Panc1 (cell line): ENCODE measurements around the gene ALKBH7. TPM values are rescaled to one million over a fixed set of nuclear protein-coding genes. Genes with fewer than 3 reads are reported as not detected.

Experiments used
- ATAC-seq: fragments of 200-7000 bp; cut with Tn5 transposase; 2 replicates; pipeline ENCODE4 v1.9.1; 2020; ENCODE audit warnings: mild to moderate bottlenecking, moderate library complexity
- BruUV-seq: library from RNA; stranded (reverse); fragments of 400-500 nt; replicated peaks from 2 replicates; lab custom pipeline; 2021; lab: Mats Ljungman, UMichigan
- CTCF ChIA-PET: fragments of 300-600 bp; sonication (Branson Sonifier 250); formaldehyde crosslinking; loops from one replicate; lab custom pipeline; 2022; ENCODE audit warnings: antibody characterized with exemption; lab: Charles Lee
- POLR2A ChIA-PET: fragments of 300-600 bp; sonication (Branson Sonifier 250); formaldehyde crosslinking; loops from one replicate; lab custom pipeline; 2022; ENCODE audit warnings: antibody characterized with exemption; lab: Charles Lee
- DNase-seq: peaks from one replicate; pipeline ENCODE4 v3.0.0-alpha.2; 2010; ENCODE audit warnings: low read depth, low spot score
- H3K27ac ChIP-seq: 2 replicates; pipeline ENCODE4 v1.5.1; 2011; ENCODE audit warnings: mild to moderate bottlenecking, low read length, inconsistent platforms
- H3K27me3 ChIP-seq: fragments of 200-500 bp; sonication (Bioruptor generic); 2 replicates; pipeline ENCODE4 v1.6.0; 2014; ENCODE audit warnings: low read length, inconsistent platforms; ENCODE audit not compliant: control insufficient read depth, insufficient read depth
- H3K36me3 ChIP-seq: fragments of 200-500 bp; sonication (Bioruptor generic); 2 replicates; pipeline ENCODE4 v1.5.1; 2014; ENCODE audit warnings: inconsistent platforms, mild to moderate bottlenecking, low read length, moderate library complexity; ENCODE audit not compliant: control insufficient read depth, insufficient read depth
- H3K4me1 ChIP-seq: 2 replicates; pipeline ENCODE4 v1.5.1; 2011; ENCODE audit warnings: inconsistent platforms, mild to moderate bottlenecking, low read length, moderate library complexity; ENCODE audit not compliant: control insufficient read depth, insufficient read depth
- H3K4me3 ChIP-seq, 2 experiments: 2 replicates each; pipeline ENCODE4 v1.5.1; 2011 to 2012; ENCODE audit warnings: low read depth in 2 of 2, low read length in 2 of 2, mild to moderate bottlenecking in 2 of 2, inconsistent platforms in 1 of 2, moderate library complexity in 1 of 2
- H3K9me3 ChIP-seq: fragments of 200-500 bp; sonication (Bioruptor generic); 2 replicates; pipeline ENCODE4 v1.5.1; 2014; ENCODE audit warnings: low read depth, mild to moderate bottlenecking, inconsistent platforms, low read length, moderate library complexity; ENCODE audit not compliant: control insufficient read depth, insufficient read depth
- CTCF ChIP-seq: fragments of 450-650 bp; IDR thresholded peaks from 2 replicates; pipeline ENCODE4 v1.5.1; 2017; ENCODE audit warnings: mild to moderate bottlenecking
- POLR2AphosphoS5 ChIP-seq: IDR thresholded peaks from 2 replicates; pipeline ENCODE4 v1.6.1; 2012; ENCODE audit warnings: mild to moderate bottlenecking, low read depth, low read length, moderate library complexity
- REST ChIP-seq, 2 experiments: IDR thresholded peaks; 2 replicates each; pipeline ENCODE4 v1.6.1; 2011 to 2012; ENCODE audit warnings: low read depth in 2 of 2, control low read depth in 1 of 2, low read length in 1 of 2, mild to moderate bottlenecking in 1 of 2, moderate library complexity in 1 of 2; ENCODE audit not compliant: insufficient read depth in 1 of 2
- SIN3A ChIP-seq: IDR thresholded peaks from 2 replicates; pipeline ENCODE4 v1.6.1; 2012; ENCODE audit warnings: low read depth, mild to moderate bottlenecking, low read length, moderate library complexity, borderline replicate concordance; ENCODE audit not compliant: insufficient read depth
- TCF7L2 ChIP-seq: IDR thresholded peaks from 2 replicates; pipeline ENCODE4 v1.6.1; 2011; ENCODE audit warnings: mild to moderate bottlenecking, low read depth, low read length, inconsistent platforms
- in situ Hi-C: cut with HindIII; loops from 2 replicates; pipeline ENCODE4 v1.10.0; 2016; ENCODE audit warnings: low sequenced_read_pairs, low pct_unique_long_range_greater_than_20kb
- intact Hi-C: fragments of 100-400 bp; cut with micrococcal nuclease; formaldehyde crosslinking; loops from one replicate; pipeline ENCODE4 v1.10.0; 2022; ENCODE audit not compliant: unreplicated experiment
- total RNA-seq: library from RNA; stranded (reverse); gene quantifications from one replicate; pipeline ENCODE4 v1.2.1, GENCODE V29; 2021; ENCODE audit not compliant: unreplicated experiment

ALKBH7 gene
- total RNA-seq, 1 experiment from 2014 or later, result 65.0 TPM

DNA sequence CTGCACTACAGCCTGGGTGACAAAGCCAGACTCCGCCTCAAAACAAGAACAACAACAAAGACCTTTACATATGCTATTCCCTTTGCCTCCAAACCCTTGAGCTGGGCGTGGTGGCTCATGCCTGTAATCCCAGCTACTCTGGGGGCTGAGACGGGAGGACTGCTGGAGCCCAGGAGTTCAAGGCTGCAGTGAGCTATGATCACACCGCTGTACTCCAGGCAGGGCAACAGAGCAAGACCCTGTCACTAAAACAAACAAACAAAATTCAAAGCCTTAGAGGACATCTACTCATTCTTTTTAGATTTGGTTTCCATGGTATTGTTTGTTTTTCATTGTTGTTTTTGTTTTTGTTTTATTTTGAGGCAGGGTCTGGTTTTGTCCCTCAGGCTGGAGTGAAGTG is 47.0 kb upstream of the ALKBH7 start:
- H3K9me3 ChIP-seq, result no peaks in the 10 kb centered on the region
- no peaks in the 10 kb centered on the region for H3K36me3 ChIP-seq
- H3K4me3 ChIP-seq, result no peak overlapping the region
- DNase-seq, result no peak
- no peak for TF ChIP-seq POLR2AphosphoS5
- no peak for TF ChIP-seq REST (IDR thresholded peaks at IDR 0.05; ENCODE audit: insufficient read depth in 1 of 2, low read depth in 2 of 2, low read length in 1 of 2)
- TF ChIP-seq CTCF, result no peak
- no peak for TF ChIP-seq TCF7L2
- no peak for TF ChIP-seq SIN3A
- BruUV-seq, result no TSS peak
- in situ Hi-C loops, result no loop called here
- intact Hi-C loops, result no loop called here
- ChIA-PET CTCF (no interaction called here), POLR2A (no interaction called here)
- H3K27me3 ChIP-seq, result peaks cover 5% of the 10 kb centered on the region; the same call in 1 of the 2 replicates
- ATAC-seq, result no peak
- no peaks in the 10 kb centered on the region for H3K4me1 ChIP-seq
- H3K27ac ChIP-seq, result no peak overlapping the region

GRCh38 chr19:6326815-6327214 is 45.8 kb upstream of the ALKBH7 start:
- no TSS peak for BruUV-seq
- no peak overlapping the region for H3K4me3 ChIP-seq
- no peaks in the 10 kb centered on the region for H3K9me3 ChIP-seq
- ChIA-PET CTCF (no interaction called here), POLR2A (no interaction called here)
- TF ChIP-seq POLR2AphosphoS5 (no peak), CTCF (no peak), TCF7L2 (no peak), SIN3A (no peak), REST (IDR thresholded peaks at IDR 0.05; ENCODE audit: insufficient read depth in 1 of 2, low read depth in 2 of 2, low read length in 1 of 2) (no peak)
- H3K27me3 ChIP-seq, result peaks cover 3% of the 10 kb centered on the region; the same call in 1 of the 2 replicates
- no peaks in the 10 kb centered on the region for H3K36me3 ChIP-seq
- intact Hi-C loops, result no loop called here
- in situ Hi-C loops, result no loop called here
- no peak overlapping the region for H3K27ac ChIP-seq
- ATAC-seq (no peak), DNase-seq (no peak)
- H3K4me1 ChIP-seq, result no peaks in the 10 kb centered on the region
